Neutrophil (primary cell): ENCODE results near the gene TUBB2B.

Experiments used
- H3K27ac ChIP-seq: fragments of 200-600 bp; sonication (generic); 2 replicates; pipeline ENCODE4 v1.5.1; 2016; ENCODE audit warnings: mild to moderate bottlenecking, moderate library complexity
- H3K27me3 ChIP-seq: fragments of 200-600 bp; sonication (generic); 2 replicates; pipeline ENCODE4 v1.6.0; 2016; ENCODE audit warnings: mild to moderate bottlenecking
- H3K36me3 ChIP-seq: fragments of 200-600 bp; sonication (generic); 2 replicates; pipeline ENCODE4 v1.5.1; 2017
- H3K4me1 ChIP-seq, 2 experiments: fragments of 200-600 bp in 1 of 2; sonication (generic) in 1 of 2; 1 replicate in 1 of 2; 2 replicates in 1 of 2; pipeline versions ENCODE4 v1.5.1 to v1.6.1; 2013 to 2016; ENCODE audit warnings: low read depth in 1 of 2, low read length in 1 of 2, mild to moderate bottlenecking in 1 of 2, moderate library complexity in 1 of 2; ENCODE audit not compliant: control insufficient read depth in 1 of 2, insufficient read depth in 1 of 2
- H3K4me3 ChIP-seq, 2 experiments: fragments of 200-600 bp in 1 of 2; sonication (generic) in 1 of 2; 1 replicate in 1 of 2; 2 replicates in 1 of 2; pipeline ENCODE4 v1.5.1; 2013 to 2016; ENCODE audit warnings: low read depth in 1 of 2, low read length in 1 of 2, mild to moderate bottlenecking in 1 of 2, moderate library complexity in 1 of 2
- H3K9me3 ChIP-seq: fragments of 200-600 bp; sonication (generic); 2 replicates; pipeline ENCODE4 v1.5.1; 2016
- TF ChIP-seq, protein P1 (sequence below): fragments of 200-600 bp; sonication (generic); IDR thresholded peaks from 2 replicates; pipeline ENCODE4 v1.5.1; 2016; ENCODE audit warnings: antibody characterized with exemption

Gene TUBB2B

DNA sequence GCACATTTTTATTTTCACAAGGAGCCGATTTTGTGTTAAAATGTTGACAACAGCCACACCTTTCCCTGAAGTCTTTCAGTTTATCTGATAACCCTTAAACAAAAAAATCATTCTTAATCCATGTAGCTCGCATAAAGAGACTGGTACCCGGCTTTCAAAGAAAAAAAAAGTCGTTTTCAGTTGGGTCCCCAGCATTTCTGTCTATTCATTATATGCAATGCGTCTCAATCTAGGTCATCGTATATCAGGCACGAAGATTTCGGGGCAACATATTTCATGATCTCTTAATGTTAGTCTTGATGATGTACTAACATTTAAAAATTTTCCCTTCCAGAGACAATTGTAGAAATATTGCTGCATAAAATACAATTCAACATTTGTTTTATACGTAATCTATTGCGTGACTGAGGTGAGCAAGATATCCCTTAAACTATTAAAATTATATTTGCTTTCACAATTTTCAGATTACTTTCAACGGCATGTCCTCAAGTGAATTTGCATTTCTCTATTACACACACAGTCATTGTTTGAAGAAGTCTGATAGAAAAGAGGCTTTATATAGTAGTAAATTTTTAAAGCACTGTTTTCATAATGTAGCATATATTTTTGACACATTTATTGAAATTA, 2.9 kb upstream of the TUBB2B start:
- H3K4me1 ChIP-seq = peaks cover 32 to 51% of the 10 kb centered on the region in 2 experiments
- peaks cover 98% of the 10 kb centered on the region for H3K27me3 ChIP-seq
- H3K27ac ChIP-seq = no peak overlapping the region
- no peak overlapping the region for H3K4me3 ChIP-seq
- TF ChIP-seq, protein P1, sequence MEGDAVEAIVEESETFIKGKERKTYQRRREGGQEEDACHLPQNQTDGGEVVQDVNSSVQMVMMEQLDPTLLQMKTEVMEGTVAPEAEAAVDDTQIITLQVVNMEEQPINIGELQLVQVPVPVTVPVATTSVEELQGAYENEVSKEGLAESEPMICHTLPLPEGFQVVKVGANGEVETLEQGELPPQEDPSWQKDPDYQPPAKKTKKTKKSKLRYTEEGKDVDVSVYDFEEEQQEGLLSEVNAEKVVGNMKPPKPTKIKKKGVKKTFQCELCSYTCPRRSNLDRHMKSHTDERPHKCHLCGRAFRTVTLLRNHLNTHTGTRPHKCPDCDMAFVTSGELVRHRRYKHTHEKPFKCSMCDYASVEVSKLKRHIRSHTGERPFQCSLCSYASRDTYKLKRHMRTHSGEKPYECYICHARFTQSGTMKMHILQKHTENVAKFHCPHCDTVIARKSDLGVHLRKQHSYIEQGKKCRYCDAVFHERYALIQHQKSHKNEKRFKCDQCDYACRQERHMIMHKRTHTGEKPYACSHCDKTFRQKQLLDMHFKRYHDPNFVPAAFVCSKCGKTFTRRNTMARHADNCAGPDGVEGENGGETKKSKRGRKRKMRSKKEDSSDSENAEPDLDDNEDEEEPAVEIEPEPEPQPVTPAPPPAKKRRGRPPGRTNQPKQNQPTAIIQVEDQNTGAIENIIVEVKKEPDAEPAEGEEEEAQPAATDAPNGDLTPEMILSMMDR = no peak
- H3K36me3 ChIP-seq = no peaks in the 10 kb centered on the region
- H3K9me3 ChIP-seq = no peaks in the 10 kb centered on the region

GRCh38 chr6:3229566-3230178, 2.2 kb upstream of the TUBB2B start:
- Histone ChIP-seq H3K4me3 (no peak overlapping the region), H3K36me3 (no peaks in the 10 kb centered on the region), H3K27me3 (peaks cover 92% of the 10 kb centered on the region), H3K9me3 (no peaks in the 10 kb centered on the region), H3K4me1 (peaks cover 32 to 51% of the 10 kb centered on the region in 2 experiments), H3K27ac (no peak overlapping the region)
- TF ChIP-seq, protein P1 = no peak

DNA sequence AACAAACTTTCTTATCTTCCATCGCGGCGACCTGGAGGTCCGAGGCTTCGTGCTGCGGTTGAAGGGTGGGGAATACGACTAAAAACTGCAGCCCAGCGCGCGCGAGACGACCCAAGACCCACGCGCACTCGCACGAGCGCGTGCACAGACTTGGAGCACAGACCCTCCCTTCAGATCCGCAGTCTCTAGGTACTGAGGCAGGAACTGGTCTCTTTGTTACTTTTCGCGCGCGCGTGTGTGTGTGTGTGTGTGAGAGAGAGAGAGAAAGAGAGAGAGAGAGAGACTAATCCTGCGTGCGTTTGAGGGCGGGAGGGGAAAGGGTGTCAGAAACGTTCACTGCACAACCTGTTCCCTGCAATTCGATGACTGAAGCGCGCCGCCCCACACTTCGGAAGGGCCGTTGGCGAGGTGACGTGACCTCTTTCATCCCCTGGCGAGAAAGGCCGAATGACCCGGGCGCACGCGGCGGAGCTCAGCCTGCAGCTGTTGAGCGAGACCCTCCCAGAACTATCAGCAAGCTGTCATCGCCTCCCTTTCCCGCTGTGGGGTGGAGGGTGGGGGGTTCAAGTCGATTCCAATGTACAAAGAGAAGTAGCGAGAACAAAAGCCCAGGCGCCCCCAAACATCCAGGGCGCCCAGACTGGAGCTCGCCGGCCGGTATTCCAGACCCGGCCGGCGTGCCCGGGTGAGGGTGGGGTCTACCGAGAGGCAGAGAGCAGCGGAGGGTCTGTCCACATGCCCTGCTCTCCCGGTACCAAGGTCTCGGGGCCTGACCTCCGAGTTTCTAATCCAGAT, 1.5 kb upstream of the TUBB2B start:
- no peak overlapping the region for H3K27ac ChIP-seq
- H3K36me3 ChIP-seq = no peaks in the 10 kb centered on the region
- H3K9me3 ChIP-seq = no peaks in the 10 kb centered on the region
- peak overlapping the region in 1 of 2 experiments; percentile 7 for H3K4me3 ChIP-seq
- H3K27me3 ChIP-seq = peaks cover 92% of the 10 kb centered on the region
- peaks cover 32 to 51% of the 10 kb centered on the region in 2 experiments for H3K4me1 ChIP-seq
- TF ChIP-seq, protein P1 = no peak

GRCh38 chr6:3228046-3228671, 706 bp upstream of the TUBB2B start:
- Histone ChIP-seq H3K27ac (no peak overlapping the region), H3K4me3 (peak overlapping the region in 1 of 2 experiments; percentile 7), H3K9me3 (no peaks in the 10 kb centered on the region), H3K4me1 (peaks cover 32 to 51% of the 10 kb centered on the region in 2 experiments), H3K27me3 (peaks cover 92% of the 10 kb centered on the region), H3K36me3 (no peaks in the 10 kb centered on the region)
- TF ChIP-seq, protein P1 = no peak

DNA sequence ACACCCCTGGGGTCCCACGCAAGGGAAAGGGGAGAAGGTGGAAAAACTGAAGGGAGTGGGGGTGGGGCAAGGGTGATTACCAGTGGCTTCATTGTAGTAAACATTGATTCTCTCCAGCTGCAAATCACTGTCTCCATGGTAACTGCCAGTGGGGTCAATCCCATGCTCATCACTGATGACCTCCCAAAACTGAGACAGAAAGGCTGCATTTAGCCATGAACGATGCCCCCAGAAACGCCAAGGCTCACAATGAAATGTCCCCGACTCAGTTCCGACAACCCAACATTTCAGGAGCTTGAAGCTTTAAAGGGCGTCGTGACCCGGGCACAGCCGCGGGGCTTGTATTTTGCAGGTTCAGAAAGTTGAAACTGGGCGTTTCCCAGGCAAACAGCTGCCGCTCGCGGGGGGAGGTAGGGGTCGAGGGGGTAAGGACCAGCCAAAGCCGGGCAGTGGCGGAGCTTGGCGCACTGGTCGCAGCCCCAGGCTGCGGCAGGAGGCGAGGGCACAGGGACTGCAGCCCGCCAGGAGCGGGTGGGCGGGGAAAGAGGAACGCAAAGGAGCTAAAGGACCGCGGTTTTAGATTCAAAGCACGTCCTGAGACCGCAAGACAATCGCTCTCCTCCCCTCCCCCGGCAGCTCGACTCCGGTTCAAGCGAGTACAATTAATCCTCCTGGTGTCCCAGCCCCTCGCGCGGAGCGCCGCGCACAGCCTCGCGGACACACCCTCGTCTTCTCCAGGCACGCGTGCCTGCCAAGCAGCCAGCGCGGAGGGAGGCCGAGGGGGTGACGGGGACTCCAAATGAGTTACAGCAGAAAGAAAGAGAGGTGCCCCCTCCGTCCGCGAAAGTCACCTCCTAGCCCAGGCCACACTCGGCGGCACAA, 731 bp downstream of the TUBB2B start:
- TF ChIP-seq, protein P1 = no peak
- Histone ChIP-seq H3K36me3 (no peaks in the 10 kb centered on the region), H3K9me3 (no peaks in the 10 kb centered on the region), H3K27me3 (peaks cover 89% of the 10 kb centered on the region), H3K27ac (no peak overlapping the region), H3K4me1 (peaks cover 28 to 47% of the 10 kb centered on the region in 2 experiments), H3K4me3 (no peak overlapping the region)
